HG03108 (cell line): ENCODE data around the gene NEURL1B.

Source experiments
- ATAC-seq: cut with Tn5 transposase; IDR thresholded peaks from one replicate; pipeline ENCODE4 v1.9.1; 2021; ENCODE audit warnings: moderate library complexity; ENCODE audit not compliant: unreplicated experiment

Gene NEURL1B

GRCh38 chr5:172607213-172607793 lies 33.8 kb upstream of the NEURL1B start:
- no peak for ATAC-seq

GRCh38 chr5:172608773-172609172 lies 32.3 kb upstream of the NEURL1B start:
- no peak for ATAC-seq

GRCh38 chr5:172610643-172611042 lies 30.4 kb upstream of the NEURL1B start:
- ATAC-seq, result no peak

DNA sequence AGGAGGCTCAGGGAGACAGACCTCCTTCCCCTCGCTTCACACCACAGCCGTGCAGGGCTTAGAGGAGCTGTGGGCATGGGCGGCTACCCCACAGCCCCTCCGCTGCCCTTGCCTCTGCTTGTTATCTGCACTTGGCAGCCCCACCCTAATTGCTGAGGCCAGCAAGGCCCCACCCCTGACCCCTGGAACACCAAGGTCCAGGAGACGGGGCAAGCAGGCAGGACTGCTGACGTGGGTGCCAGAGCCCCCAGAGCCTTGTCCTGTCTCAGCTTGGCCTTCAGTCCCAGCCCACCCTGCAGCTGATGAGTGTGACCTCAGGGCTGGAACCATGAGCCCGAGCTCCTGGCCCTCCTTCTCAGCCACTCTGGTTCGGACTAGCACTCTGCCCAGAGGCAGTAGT lies 29.1 kb upstream of the NEURL1B start:
- no peak for ATAC-seq

DNA sequence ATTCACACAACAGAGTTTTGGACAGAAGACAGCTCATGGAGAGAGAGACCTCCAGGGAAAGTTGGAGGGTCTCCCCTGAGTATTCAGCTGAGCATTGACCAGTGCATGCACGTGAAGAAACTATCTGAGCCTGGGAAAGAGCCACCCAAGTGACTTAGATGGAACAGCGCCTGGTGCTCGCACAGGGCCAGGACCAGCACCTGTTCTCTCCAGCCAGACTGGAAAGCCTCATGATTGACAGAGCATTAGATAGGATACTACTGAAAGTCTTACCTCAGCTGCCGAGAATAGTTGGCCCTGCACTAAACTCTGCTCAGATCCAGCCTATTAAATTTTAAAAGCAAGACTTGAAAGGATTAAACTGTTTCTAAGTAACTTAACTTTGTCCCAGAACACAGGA lies 28.3 kb upstream of the NEURL1B start:
- no peak for ATAC-seq

DNA sequence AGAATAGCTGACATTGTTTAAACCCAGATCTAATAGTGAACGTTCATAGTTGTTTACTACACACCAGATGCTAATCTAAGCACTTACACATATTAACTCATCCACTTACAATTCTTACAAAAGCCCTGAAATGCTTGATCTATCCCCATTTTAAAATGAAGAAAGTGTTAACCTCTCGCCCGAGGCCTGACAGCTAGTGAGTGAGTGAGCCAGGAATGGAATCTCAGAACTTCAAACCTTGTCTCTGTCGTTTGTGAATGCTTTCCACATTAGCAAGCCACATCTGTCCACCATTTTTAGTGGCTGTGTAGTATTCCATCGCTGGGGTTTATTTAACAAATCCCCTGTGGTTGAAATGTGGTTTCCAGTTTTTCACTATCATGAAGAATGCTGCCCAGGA lies 24.9 kb upstream of the NEURL1B start:
- ATAC-seq, result no peak

DNA sequence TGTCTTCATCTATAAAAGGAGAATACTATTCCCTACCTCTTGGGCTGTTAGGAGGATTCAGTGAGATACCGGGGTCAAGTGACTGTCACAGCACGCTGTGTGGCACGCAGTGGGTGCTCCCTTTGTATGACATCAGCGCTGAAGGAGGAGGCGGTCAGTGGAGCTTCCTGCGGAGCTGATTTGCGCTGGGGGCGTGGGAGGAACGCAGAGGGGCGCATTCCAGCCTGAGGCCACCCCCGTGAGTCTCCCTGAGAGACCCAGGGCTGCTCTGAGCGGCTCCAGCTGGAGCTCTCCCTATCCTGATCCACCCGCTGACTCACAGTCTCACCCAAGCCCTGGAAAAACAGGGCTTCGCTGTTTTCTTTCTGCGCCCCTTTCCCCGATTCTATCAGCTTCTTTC lies 24.3 kb upstream of the NEURL1B start:
- ATAC-seq, result no peak

GRCh38 chr5:172617817-172618216 lies 23.2 kb upstream of the NEURL1B start:
- ATAC-seq, result no peak

GRCh38 chr5:172618574-172619365 lies 22.3 kb upstream of the NEURL1B start:
- ATAC-seq, result no peak

DNA sequence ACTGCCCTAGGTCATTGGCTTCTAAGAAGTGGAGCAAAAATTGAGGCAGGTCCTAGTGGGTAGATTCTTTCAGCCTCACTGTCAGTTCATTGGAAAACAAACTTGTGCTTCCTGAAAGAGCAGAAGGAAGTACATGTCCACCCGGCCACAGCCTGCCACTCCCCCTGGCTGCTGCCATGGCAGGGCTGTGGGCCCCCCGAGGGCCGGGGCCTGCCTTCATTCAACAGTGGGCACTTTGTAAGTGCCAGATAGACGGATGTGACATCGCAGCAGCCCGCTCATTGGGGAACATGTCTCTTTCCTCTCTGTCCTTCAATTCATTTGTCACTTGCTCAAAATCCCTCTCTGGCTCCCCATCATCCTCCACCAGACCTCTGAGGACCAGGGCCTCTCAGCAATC lies 20.6 kb upstream of the NEURL1B start:
- ATAC-seq, result no peak

GRCh38 chr5:172622091-172623046 lies 18.7 kb upstream of the NEURL1B start:
- no peak for ATAC-seq

GRCh38 chr5:172623313-172623980 lies 17.6 kb upstream of the NEURL1B start:
- ATAC-seq, result no peak

- ATAC-seq, result no peak
These were observed 16.7 kb upstream of the NEURL1B start for GRCh38 chr5:172624083-172624995.

DNA sequence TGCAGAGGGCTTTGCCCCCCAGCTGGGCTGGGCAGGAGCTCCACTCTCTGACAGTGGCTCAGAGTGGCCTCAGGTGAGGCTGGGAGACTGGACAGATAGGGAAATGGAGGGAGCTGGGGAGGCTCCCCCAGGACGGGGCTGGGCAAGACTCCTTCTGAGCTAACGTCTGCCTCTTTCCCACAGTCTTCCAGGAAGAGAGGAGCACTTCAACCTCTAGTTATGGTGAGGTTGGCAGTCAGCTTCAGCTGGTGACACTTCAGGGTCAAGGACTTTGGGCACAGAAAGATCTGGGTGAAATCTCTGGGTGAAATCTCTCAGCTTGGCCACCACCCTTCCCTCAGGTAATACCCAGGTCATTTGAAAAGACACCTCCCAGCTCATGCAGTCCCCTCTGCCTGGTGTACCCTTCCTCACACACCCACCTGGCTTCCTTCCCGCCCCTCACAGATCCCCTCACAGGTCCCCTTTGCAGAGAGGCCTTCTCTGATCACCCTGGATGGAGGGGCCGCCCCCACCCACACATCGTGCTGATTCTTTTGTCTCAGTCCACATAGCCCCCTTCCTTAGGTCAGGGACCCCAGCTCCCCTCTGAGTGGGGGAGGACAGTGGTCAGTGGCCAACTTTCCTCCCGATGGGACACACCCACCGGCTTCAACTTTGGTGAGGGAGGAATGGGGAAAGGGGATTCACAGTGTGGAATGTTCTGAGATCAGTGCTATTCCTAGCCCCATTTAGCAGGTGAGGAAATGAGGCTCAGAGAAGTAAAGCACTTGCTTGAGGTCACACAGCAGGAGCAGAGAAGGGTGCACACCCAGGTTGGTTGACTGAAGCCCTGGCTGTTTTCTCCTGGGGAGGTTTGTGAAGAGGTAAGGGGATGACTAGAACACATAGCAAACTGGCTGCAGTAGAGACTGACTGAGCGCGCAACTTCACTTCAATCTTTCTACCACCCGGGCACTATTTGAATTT lies 15.8 kb upstream of the NEURL1B start:
- ATAC-seq, result no peak

DNA sequence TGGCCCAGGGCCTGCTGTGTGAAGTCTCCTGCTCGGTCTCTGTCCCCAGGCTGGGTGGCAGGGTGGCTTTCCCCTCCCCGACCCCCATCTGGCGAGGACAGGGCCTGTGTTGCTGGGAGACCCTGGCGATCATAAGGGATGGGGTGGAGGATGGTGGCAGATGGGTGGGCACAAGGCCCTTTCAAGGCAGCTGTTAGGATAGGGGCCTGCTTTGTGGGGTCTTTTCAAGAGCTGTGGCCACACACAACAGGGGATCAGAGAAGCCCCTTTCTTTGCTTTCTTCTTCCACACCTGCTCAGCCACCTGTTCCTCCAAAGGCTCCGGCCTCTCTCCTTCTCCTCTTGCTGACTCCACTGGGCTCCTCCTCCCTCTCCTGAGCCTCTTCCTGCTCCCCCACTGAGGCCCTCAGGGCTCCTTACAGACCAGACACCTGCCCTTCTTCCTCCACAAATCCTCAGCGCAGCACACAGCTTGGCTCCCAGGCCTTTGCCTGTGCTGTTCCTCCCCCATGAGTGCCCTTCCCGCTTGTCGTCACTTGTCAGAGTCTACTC lies 15.0 kb upstream of the NEURL1B start:
- no peak for ATAC-seq

DNA sequence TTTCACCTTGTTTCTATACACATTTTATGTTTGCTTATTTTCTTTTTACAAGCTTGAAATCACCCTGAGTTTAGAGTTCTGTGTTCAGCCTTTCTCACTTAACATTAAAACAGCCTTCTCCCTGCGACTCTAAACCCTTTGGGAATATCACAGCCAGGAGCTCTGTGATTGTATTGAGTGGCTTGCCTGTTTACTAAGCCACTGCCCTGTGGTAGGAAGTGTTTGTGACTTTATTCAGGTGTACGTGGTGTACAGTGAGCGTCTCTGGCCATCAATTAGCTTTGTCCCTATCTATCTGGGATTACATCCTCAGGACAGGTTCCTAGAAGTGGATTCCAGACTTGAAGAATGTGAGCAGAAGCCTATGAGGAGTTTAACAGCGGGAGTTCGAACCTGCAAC lies 11.0 kb upstream of the NEURL1B start:
- no peak for ATAC-seq

GRCh38 chr5:172630482-172630881 lies 10.6 kb upstream of the NEURL1B start:
- no peak for ATAC-seq

GRCh38 chr5:172630986-172631385 lies 10.1 kb upstream of the NEURL1B start:
- ATAC-seq, result no peak
